DND-41 (cell line): ENCODE data around the gene BCL7A.

ENCODE experiments used
- ATAC-seq: fragments of 200-7000 bp; cut with Tn5 transposase; 3 replicates; pipeline ENCODE4 v1.9.1; 2021; ENCODE audit warnings: low read depth; ENCODE audit not compliant: insufficient read depth
- DNase-seq: peaks from one replicate; pipeline ENCODE4 v3.0.0-alpha.2; 2020
- H2AFZ ChIP-seq: 2 replicates; pipeline ENCODE4 v1.6.0; 2012; ENCODE audit warnings: low read depth, low read length
- H3K27ac ChIP-seq: 2 replicates; pipeline ENCODE4 v1.5.1; 2012; ENCODE audit warnings: low read length, inconsistent platforms
- H3K27me3 ChIP-seq: fragments of 200-600 bp; sonication (generic); 2 replicates; pipeline ENCODE4 v1.6.0; 2012; ENCODE audit warnings: low read length, mild to moderate bottlenecking, inconsistent platforms; ENCODE audit not compliant: insufficient read depth, poor library complexity
- H3K36me3 ChIP-seq: 2 replicates; pipeline ENCODE4 v1.5.1; 2012; ENCODE audit warnings: low read length, inconsistent platforms; ENCODE audit not compliant: insufficient read depth
- H3K4me1 ChIP-seq: 2 replicates; pipeline ENCODE4 v1.5.1; 2012; ENCODE audit warnings: mild to moderate bottlenecking, low read length; ENCODE audit not compliant: insufficient read depth
- H3K4me2 ChIP-seq: 2 replicates; pipeline ENCODE4 v1.6.0; 2012; ENCODE audit warnings: mild to moderate bottlenecking, moderate library complexity, low read length, inconsistent platforms; ENCODE audit not compliant: insufficient read depth
- H3K4me3 ChIP-seq, 2 experiments: fragments of 200-600 bp in 1 of 2; shearing (Covaris generic) in 1 of 2; 2 replicates each; pipeline ENCODE4 v1.5.1; 2012 to 2016; ENCODE audit warnings: inconsistent platforms in 2 of 2, low read length in 2 of 2, mild to moderate bottlenecking in 2 of 2, low read depth in 1 of 2, moderate library complexity in 1 of 2
- H3K79me2 ChIP-seq: 2 replicates; pipeline ENCODE4 v1.6.0; 2012; ENCODE audit warnings: low read length, inconsistent platforms; ENCODE audit not compliant: insufficient read depth
- H3K9ac ChIP-seq: 2 replicates; pipeline ENCODE4 v1.6.0; 2012; ENCODE audit warnings: low read depth, mild to moderate bottlenecking, inconsistent platforms, low read length, moderate library complexity
- H3K9me3 ChIP-seq: 2 replicates; pipeline ENCODE4 v1.5.1; 2012; ENCODE audit warnings: low read length, moderate library complexity, mild to moderate bottlenecking, inconsistent platforms; ENCODE audit not compliant: insufficient read depth, severe bottlenecking
- H4K20me1 ChIP-seq: 2 replicates; pipeline ENCODE4 v1.6.0; 2012; ENCODE audit warnings: low read length; ENCODE audit not compliant: insufficient read depth
- EZH2 ChIP-seq: IDR thresholded peaks from 3 replicates; pipeline ENCODE4 v1.6.1; 2012; ENCODE audit warnings: borderline replicate concordance, low read depth, mild to moderate bottlenecking, moderate library complexity, low read length, inconsistent platforms; ENCODE audit not compliant: severe bottlenecking
- TF ChIP-seq, protein P1 (sequence below): IDR thresholded peaks from 2 replicates; pipeline ENCODE4 v1.5.1; 2012; ENCODE audit warnings: borderline replicate concordance, low read length, moderate library complexity, mild to moderate bottlenecking; ENCODE audit not compliant: poor library complexity, severe bottlenecking; ENCODE audit errors: extremely low read depth

Gene BCL7A

DNA sequence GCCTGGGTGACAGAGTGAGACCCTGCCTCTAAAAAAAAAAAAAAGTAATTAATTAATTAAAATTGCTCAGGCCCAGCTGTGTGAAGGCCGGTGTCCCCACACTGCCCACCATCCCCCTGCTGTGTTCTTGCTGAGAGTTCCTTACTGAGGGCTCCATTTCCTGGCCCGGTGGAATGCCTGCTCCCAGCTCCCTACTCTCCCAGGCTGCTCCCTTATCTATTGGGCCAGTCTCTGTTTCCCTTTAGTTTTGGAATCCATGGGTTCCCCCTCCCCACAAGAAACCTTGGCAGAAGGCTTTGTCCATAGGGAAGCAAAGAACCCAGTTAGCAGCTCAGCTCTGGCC lies 75.9 kb downstream of the BCL7A start:
- Histone ChIP-seq H4K20me1 (peaks cover 53% of the 10 kb centered on the region), H3K4me1 (peaks cover 14% of the 10 kb centered on the region), H3K27ac (no peak overlapping the region), H2AFZ (no peak overlapping the region), H3K9ac (no peak overlapping the region), H3K4me3 (no peak overlapping the region), H3K36me3 (no peaks in the 10 kb centered on the region), H3K9me3 (no peaks in the 10 kb centered on the region), H3K79me2 (peaks cover 65% of the 10 kb centered on the region), H3K4me2 (no peak overlapping the region), H3K27me3 (no peaks in the 10 kb centered on the region)
- ATAC-seq (no peak), DNase-seq (no peak)
- TF ChIP-seq, protein P1, sequence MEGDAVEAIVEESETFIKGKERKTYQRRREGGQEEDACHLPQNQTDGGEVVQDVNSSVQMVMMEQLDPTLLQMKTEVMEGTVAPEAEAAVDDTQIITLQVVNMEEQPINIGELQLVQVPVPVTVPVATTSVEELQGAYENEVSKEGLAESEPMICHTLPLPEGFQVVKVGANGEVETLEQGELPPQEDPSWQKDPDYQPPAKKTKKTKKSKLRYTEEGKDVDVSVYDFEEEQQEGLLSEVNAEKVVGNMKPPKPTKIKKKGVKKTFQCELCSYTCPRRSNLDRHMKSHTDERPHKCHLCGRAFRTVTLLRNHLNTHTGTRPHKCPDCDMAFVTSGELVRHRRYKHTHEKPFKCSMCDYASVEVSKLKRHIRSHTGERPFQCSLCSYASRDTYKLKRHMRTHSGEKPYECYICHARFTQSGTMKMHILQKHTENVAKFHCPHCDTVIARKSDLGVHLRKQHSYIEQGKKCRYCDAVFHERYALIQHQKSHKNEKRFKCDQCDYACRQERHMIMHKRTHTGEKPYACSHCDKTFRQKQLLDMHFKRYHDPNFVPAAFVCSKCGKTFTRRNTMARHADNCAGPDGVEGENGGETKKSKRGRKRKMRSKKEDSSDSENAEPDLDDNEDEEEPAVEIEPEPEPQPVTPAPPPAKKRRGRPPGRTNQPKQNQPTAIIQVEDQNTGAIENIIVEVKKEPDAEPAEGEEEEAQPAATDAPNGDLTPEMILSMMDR, result no peak
- no peak for TF ChIP-seq EZH2

DNA sequence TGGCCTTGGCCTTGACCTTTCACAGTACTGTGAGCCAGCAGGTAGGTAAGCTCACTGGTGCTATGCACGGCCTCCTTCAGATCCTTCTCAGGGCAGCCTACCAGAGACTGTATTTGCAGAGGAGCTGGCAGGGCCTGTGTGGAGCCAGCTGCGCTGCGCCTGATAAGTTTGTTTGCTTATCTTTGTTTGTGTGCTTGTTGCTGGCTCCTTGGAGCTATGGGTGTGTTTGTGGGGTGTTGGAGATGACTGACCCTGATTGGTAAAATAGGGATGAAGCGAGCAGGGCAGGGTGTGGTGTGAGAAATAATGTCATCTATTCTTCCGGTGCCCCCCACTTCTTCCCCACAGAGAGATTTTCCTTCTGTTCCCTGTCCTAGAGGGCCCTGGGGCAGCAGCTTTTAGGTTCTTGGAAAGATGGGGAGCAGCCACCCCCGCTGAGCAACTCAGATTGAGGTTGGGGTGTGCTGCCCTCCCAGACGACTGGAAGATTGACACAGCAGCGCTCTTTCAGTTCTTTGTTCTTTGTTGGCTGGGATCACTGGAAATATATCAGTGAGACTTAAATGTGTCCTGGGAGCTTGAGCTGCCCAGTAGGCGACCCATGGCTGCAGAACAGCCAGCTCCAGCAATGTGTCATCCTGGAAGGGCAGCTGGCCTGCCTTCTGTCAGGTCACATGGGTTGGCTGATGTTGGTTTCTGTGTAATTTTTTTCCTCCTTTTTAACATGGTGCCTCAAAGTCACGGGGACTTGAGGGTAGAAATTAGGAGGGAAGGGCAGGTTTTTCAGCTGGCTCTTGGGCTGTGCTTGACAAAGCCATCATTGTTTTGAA lies 76.5 kb downstream of the BCL7A start:
- Histone ChIP-seq H3K27me3 (no peaks in the 10 kb centered on the region), H4K20me1 (peaks cover 48% of the 10 kb centered on the region), H3K9me3 (no peaks in the 10 kb centered on the region), H3K4me3 (no peak overlapping the region), H3K79me2 (peaks cover 63% of the 10 kb centered on the region), H3K9ac (no peak overlapping the region), H2AFZ (no peak overlapping the region), H3K27ac (no peak overlapping the region), H3K4me1 (peaks cover 14% of the 10 kb centered on the region), H3K36me3 (no peaks in the 10 kb centered on the region), H3K4me2 (no peak overlapping the region)
- DNase-seq (no peak), ATAC-seq (no peak)
- TF ChIP-seq, protein P1, result no peak
- TF ChIP-seq EZH2, result no peak

DNA sequence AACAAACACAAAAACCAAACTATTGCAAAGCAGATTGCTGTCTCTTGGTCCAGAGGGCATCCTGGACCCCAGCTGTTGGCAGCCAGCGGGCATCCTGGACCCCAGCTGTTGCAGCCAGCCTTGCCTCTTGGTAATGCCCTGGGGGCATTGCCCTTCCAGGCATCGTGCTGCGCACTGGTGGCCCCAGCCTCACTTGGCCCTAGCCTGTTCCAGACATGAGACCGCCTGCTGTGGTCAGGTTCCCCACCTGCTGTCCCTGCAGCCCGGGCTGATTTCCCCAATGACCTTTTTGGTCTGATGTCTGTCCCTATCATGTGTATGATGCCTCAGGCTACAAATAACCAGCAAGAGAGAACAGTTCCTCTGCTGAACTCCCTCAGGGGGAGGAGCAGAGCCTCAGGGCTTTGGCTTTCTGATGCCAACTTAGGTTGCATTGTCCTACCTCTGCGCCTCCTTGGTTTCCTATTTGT lies 77.6 kb downstream of the BCL7A start:
- Histone ChIP-seq H3K4me3 (no peak overlapping the region), H3K27me3 (no peaks in the 10 kb centered on the region), H3K4me1 (peaks cover 14% of the 10 kb centered on the region), H3K79me2 (peaks cover 61% of the 10 kb centered on the region), H3K9ac (no peak overlapping the region), H4K20me1 (peaks cover 41% of the 10 kb centered on the region), H3K4me2 (no peak overlapping the region), H3K27ac (no peak overlapping the region), H3K36me3 (no peaks in the 10 kb centered on the region), H2AFZ (no peak overlapping the region), H3K9me3 (no peaks in the 10 kb centered on the region)
- no peak for TF ChIP-seq EZH2
- TF ChIP-seq, protein P1, result no peak
- DNase-seq, result no peak
- peak; percentile 35; the same call in 1 of the 3 replicates for ATAC-seq
